OCI-LY1 (cell line): Measurements from ENCODE around the gene KRT32.

ENCODE experiments used
- H2AFZ ChIP-seq: fragments of 200-600 bp; sonication (generic), shearing (Covaris generic); 2 replicates; pipeline ENCODE4 v1.6.0; 2014; ENCODE audit warnings: antibody characterized with exemption, mild to moderate bottlenecking, low read length
- H3F3A ChIP-seq: fragments of 200-600 bp; sonication (generic), shearing (Covaris generic); 2 replicates; pipeline ENCODE4 v1.6.0; 2014; ENCODE audit warnings: mild to moderate bottlenecking, antibody characterized with exemption, low read length, moderate library complexity; ENCODE audit not compliant: insufficient read depth
- H3K27ac ChIP-seq: fragments of 200-600 bp; sonication (generic); 2 replicates; pipeline ENCODE4 v1.5.1; 2014; ENCODE audit warnings: low read length, mixed run types, mild to moderate bottlenecking, low read depth; ENCODE audit not compliant: poor library complexity, severe bottlenecking
- H3K27me3 ChIP-seq: fragments of 200-600 bp; sonication (generic); 2 replicates; pipeline ENCODE4 v1.6.0; 2014; ENCODE audit warnings: antibody characterized with exemption, mild to moderate bottlenecking, low read length, moderate library complexity; ENCODE audit not compliant: insufficient read depth
- H3K36me3 ChIP-seq: fragments of 200-600 bp; sonication (generic); 2 replicates; pipeline ENCODE4 v1.6.1; 2014; ENCODE audit warnings: mild to moderate bottlenecking, antibody characterized with exemption, low read length, moderate library complexity, mixed read lengths; ENCODE audit not compliant: insufficient read depth
- H3K4me1 ChIP-seq: fragments of 200-600 bp; sonication (generic); 2 replicates; pipeline ENCODE4 v1.5.1; 2014; ENCODE audit warnings: mild to moderate bottlenecking, low read length, moderate library complexity; ENCODE audit not compliant: insufficient read depth, severe bottlenecking
- H3K4me2 ChIP-seq: fragments of 200-600 bp; sonication (generic), shearing (Covaris generic); 2 replicates; pipeline ENCODE4 v1.6.1; 2014; ENCODE audit warnings: low read length
- H3K4me3 ChIP-seq: fragments of 200-600 bp; sonication (generic); 2 replicates; pipeline ENCODE4 v1.5.1; 2014; ENCODE audit warnings: low read length, low read depth, mild to moderate bottlenecking, mixed read lengths; ENCODE audit not compliant: poor library complexity, severe bottlenecking
- H3K79me2 ChIP-seq: fragments of 200-600 bp; shearing (Covaris generic); 2 replicates; pipeline ENCODE4 v1.6.1; 2016; ENCODE audit warnings: mixed run types, low read length, mixed read lengths; ENCODE audit not compliant: insufficient read depth
- H3K9ac ChIP-seq: fragments of 200-600 bp; sonication (generic), shearing (Covaris generic); 2 replicates; pipeline ENCODE4 v1.6.1; 2014; ENCODE audit warnings: mild to moderate bottlenecking, low read length, mixed read lengths
- H3K9me2 ChIP-seq: fragments of 200-600 bp; sonication (generic), shearing (Covaris generic); 2 replicates; pipeline ENCODE4 v1.6.1; 2014; ENCODE audit warnings: low read depth, mild to moderate bottlenecking, low read length, mixed read lengths
- H3K9me3 ChIP-seq: fragments of 200-600 bp; shearing (Covaris generic); 2 replicates; pipeline ENCODE4 v1.6.1; 2014; ENCODE audit warnings: low read length, mixed read lengths
- H4K20me1 ChIP-seq: fragments of 200-600 bp; sonication (generic), shearing (Covaris generic); 2 replicates; pipeline ENCODE4 v1.6.0; 2016; ENCODE audit warnings: mild to moderate bottlenecking, low read length; ENCODE audit not compliant: insufficient read depth
- EZH2 ChIP-seq: fragments of 200-600 bp; sonication (generic), shearing (Covaris generic); IDR thresholded peaks from 2 replicates; pipeline ENCODE4 v1.8.0; 2017; ENCODE audit warnings: borderline replicate concordance, mixed run types, mild to moderate bottlenecking, antibody characterized with exemption, low read length, moderate library complexity, mixed read lengths
- TF ChIP-seq, protein P1 (sequence below): fragments of 200-600 bp; sonication (generic), shearing (Covaris generic); IDR thresholded peaks from 2 replicates; pipeline ENCODE4 v1.5.1; 2017; ENCODE audit warnings: mild to moderate bottlenecking, antibody characterized with exemption, low read length, moderate library complexity, mixed read lengths

KRT32 gene

DNA sequence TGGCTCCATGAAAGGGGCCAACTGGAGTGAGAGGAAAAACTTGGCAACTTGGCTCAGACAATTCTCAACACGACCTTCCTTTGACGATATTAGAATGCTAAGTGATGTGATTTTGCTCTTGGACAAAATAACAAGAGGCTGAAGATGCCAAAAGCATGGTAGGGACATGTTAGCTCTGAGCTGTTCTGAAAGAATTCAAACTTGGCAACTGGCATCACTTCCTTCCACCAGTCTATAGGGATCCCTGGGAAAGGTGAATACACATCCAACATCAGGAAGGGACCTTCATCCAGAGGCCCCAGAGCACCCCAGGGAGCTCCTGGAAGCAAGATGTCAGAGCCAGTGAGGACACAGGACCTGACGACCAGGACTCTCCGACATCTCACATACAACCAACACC is 47.1 kb downstream of the KRT32 start:
- no peak overlapping the region for H3K9ac ChIP-seq
- no peak overlapping the region for H3K27ac ChIP-seq
- H3K79me2 ChIP-seq, result no peaks in the 10 kb centered on the region
- no peaks in the 10 kb centered on the region for H3K9me2 ChIP-seq
- H3K4me2 ChIP-seq, result no peak overlapping the region
- no peaks in the 10 kb centered on the region for H3K9me3 ChIP-seq
- no peak overlapping the region for H2AFZ ChIP-seq
- H3K4me3 ChIP-seq, result no peak overlapping the region
- no peaks in the 10 kb centered on the region for H3F3A ChIP-seq
- H3K36me3 ChIP-seq, result no peaks in the 10 kb centered on the region
- no peaks in the 10 kb centered on the region for H3K4me1 ChIP-seq
- H4K20me1 ChIP-seq, result no peaks in the 10 kb centered on the region
- TF ChIP-seq, protein P1, sequence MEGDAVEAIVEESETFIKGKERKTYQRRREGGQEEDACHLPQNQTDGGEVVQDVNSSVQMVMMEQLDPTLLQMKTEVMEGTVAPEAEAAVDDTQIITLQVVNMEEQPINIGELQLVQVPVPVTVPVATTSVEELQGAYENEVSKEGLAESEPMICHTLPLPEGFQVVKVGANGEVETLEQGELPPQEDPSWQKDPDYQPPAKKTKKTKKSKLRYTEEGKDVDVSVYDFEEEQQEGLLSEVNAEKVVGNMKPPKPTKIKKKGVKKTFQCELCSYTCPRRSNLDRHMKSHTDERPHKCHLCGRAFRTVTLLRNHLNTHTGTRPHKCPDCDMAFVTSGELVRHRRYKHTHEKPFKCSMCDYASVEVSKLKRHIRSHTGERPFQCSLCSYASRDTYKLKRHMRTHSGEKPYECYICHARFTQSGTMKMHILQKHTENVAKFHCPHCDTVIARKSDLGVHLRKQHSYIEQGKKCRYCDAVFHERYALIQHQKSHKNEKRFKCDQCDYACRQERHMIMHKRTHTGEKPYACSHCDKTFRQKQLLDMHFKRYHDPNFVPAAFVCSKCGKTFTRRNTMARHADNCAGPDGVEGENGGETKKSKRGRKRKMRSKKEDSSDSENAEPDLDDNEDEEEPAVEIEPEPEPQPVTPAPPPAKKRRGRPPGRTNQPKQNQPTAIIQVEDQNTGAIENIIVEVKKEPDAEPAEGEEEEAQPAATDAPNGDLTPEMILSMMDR, result no peak
- no peak for TF ChIP-seq EZH2
- no peaks in the 10 kb centered on the region for H3K27me3 ChIP-seq

DNA sequence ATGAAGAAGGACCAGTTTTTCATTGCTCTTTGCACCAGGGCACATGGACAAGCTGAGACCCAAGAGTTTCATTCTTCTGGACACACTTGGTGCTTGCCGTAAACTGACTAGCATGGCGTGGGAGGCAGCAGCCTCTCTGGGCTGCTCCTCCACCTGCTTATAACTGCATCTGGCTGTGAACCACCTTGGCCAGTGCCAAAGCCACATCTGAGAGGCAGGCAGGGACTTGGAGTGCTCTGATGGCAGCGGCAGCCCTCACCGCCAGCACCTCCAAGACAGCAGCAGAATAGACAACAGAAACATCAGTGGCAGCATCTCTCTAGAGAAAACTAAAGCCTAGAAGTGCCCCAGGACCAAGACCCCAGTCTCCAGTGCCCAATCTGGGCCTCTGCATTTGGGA is 47.5 kb downstream of the KRT32 start:
- no peak overlapping the region for H3K4me2 ChIP-seq
- H2AFZ ChIP-seq, result no peak overlapping the region
- H3K9ac ChIP-seq, result no peak overlapping the region
- no peak for TF ChIP-seq EZH2
- TF ChIP-seq, protein P1, result no peak
- H3K36me3 ChIP-seq, result no peaks in the 10 kb centered on the region
- H3K9me2 ChIP-seq, result no peaks in the 10 kb centered on the region
- H4K20me1 ChIP-seq, result no peaks in the 10 kb centered on the region
- H3K79me2 ChIP-seq, result no peaks in the 10 kb centered on the region
- H3K9me3 ChIP-seq, result no peaks in the 10 kb centered on the region
- H3K4me3 ChIP-seq, result no peak overlapping the region
- H3K27me3 ChIP-seq, result no peaks in the 10 kb centered on the region
- H3F3A ChIP-seq, result no peaks in the 10 kb centered on the region
- no peak overlapping the region for H3K27ac ChIP-seq
- no peaks in the 10 kb centered on the region for H3K4me1 ChIP-seq

DNA sequence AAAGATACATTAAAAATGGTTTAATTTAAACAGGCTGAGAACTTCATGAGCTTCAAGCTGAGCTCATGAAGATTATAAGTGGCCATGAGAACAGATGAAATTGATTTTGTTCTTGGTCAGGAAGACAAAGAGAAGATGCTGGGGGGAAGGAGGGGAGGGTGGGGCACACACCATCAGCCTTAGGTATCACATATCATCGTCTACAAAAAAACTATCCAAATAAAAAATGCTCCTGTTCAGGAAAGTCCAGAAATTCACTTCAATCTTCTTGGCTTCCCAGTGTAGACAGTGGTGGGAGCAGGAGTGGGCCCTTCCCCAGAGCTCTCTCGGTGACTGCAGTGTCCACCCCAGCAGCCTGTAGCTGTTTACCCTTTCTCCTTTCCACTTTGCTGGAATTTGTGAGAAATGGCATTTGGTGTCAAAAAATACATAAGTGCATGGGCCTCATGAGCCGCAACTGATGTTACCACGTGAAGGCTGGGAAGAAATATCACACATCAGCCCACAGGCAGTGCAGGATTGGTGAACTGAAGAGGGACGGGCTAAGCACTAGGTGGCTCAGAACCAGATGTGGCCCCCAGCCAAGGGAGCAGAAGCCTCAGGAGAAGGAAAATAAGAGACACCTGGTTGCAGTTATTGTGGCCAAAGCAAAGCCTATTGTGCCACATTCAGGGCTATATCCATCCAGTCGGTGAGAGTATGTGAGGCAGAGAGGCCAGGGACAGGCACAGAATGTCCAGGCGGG is 48.9 kb downstream of the KRT32 start:
- Histone ChIP-seq H2AFZ (no peak overlapping the region), H3K4me2 (no peak overlapping the region), H3K4me3 (no peak overlapping the region), H3K36me3 (no peaks in the 10 kb centered on the region), H3K9me3 (no peaks in the 10 kb centered on the region), H3K79me2 (no peaks in the 10 kb centered on the region), H3K9ac (no peak overlapping the region), H3K4me1 (no peaks in the 10 kb centered on the region), H3K9me2 (no peaks in the 10 kb centered on the region), H3K27ac (no peak overlapping the region), H3K27me3 (no peaks in the 10 kb centered on the region), H3F3A (no peaks in the 10 kb centered on the region), H4K20me1 (no peaks in the 10 kb centered on the region)
- TF ChIP-seq, protein P1, result no peak
- TF ChIP-seq EZH2, result no peak
